HG02759 (cell line): ENCODE data around the gene PAXX.
A peak's percentile ranks its signal among the peaks of the same experiment; 100 is the strongest.

Experiments used
- ATAC-seq: cut with Tn5 transposase; IDR thresholded peaks from one replicate; pipeline ENCODE4 v1.9.1; 2021; ENCODE audit warnings: mild to moderate bottlenecking, moderate library complexity; ENCODE audit not compliant: unreplicated experiment

PAXX gene

GRCh38 chr9:137015976-137016375 lies 23.8 kb downstream of the PAXX start:
- ATAC-seq: no peak

DNA sequence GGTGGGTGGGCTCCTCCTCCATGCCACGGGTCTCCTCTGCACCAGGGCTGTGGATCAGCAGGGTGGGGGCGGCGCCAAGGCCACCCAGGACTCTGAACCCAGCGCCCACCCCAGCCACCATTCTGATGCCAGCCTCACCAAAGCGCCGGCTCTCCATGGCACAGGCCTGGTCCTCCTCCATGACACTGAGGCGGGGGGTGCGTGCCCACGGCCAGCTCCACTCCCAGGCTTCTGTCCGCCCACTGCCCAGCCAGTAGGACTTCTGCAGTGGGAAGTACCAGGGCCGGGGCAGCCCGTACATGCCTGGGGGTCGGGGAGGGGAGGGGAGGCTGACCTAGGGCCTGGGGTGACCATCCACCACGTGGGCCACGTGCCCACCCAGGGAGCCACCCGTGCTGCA lies 24.2 kb downstream of the PAXX start:
- ATAC-seq: no peak

DNA sequence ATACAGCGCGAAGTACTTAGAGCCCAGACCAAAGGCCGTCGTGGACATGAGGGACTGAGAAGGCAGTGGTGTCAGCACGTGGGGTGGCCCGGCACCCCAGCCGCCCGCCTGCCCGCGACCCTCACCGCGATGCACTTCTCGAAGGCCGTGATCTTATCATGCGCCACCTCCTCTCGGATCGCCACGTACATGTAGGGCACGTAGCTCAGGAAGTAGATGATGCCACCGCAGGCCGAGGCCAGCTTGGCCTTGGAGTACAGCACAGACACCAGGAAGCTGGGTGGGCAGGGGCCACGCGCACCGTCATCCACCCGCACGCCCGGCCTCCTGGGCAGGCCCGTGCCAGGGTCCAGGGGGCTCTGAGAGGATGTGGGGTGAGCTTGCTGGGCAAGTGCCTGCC lies 24.8 kb downstream of the PAXX start:
- no peak for ATAC-seq

DNA sequence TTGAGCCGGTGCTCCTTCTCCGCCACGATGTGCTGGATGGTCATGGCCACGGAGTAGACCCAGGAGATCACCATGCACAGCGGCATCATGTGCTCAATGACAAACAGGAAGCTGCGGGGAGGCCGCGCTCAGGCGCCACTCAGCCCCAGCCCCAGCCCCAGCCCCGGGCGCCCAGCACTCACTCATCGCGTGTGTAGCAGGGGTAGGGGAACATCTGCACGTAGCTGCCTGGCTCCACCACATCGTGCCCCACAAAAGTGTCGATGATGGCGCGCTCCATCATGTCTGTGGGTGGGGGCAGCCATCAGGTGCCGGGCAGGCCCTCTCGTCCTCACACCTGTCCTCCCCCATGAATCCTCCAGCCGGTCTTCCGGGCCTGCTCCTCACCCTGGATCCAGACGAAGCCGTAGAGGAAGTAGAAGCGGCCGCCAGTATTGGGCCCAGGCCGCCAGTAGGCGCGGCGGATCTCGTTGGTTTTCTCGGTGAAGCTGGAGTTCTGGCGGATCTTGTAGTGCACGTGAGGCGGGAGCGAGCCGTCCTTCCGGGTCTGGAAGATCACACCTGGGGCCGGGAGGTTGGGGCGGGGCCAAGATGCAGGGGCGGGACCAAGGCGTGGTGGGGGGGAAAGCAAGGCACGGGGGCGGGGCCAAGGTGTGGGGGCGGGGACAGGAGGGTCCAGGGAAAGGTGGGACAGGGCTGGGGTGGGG lies 25.7 kb downstream of the PAXX start:
- no peak for ATAC-seq

- ATAC-seq: no peak
These were observed 26.7 kb downstream of the PAXX start for GRCh38 chr9:137018761-137019559.

GRCh38 chr9:137019891-137020683 lies 27.9 kb downstream of the PAXX start:
- no peak for ATAC-seq

- no peak for ATAC-seq
These were observed 28.7 kb downstream of the PAXX start for GRCh38 chr9:137020771-137021567.

- no peak for ATAC-seq
These were observed 29.4 kb downstream of the PAXX start for GRCh38 chr9:137021568-137021978.

DNA sequence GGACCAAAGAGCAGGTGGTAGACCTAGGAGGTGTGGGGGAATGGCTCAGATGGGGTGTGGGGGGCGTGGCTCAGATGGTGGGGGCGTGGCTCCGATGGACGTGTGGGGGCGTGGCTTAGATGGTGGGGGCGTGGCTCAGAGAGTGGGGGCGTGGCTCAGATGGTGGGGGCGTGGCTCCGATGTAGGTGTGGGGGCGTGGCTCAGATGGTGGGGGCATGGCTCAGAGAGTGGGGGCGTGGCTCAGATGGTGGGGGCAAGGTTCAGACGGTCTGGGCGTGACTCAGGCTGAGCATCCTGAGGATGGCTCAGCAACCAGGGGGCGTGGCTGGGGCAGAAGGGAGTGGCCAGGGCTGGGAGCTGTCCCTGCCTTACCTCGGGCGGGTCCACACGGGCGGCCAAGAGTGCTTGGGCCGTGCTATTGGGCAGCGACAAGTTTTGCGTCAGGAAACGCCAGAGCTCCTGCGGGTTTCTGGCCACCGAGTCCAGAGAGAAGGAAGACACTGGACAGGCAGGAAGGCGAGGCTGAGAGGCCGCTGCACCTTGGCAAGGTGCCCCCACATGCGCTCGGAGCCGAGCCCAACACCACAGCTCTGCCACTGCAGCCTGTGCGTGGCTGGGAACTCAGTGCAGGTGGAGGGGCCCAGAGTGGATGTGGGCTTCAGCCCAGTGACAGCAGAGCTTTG lies 29.9 kb downstream of the PAXX start:
- ATAC-seq: no peak

GRCh38 chr9:137022662-137023008 lies 30.4 kb downstream of the PAXX start:
- ATAC-seq: no peak

- ATAC-seq: no peak
These were observed 30.9 kb downstream of the PAXX start for GRCh38 chr9:137023157-137023556.

- no peak for ATAC-seq
These were observed 31.4 kb downstream of the PAXX start for GRCh38 chr9:137023583-137023991.

DNA sequence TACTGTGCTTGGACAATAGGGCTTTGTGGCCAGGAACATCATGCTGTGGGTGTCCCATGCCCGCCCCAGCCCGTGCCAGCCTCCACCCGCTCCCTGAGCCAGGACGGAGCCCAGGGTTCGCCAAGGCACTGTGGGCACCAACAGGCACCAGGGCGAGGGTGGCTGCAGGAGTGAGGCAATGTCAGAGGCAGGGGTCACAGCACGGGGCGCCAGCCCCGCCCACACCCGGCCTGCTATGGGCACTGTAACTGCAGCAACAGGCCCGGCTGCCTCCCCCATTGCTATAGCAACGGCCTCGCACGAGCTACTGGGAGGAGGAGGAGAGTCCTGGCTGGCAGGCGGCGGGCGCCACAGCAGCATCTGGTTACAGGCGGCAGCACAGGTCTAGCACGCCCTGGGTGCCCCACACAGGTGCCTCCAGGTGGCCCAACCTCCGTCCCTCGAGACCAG lies 33.3 kb downstream of the PAXX start:
- ATAC-seq: no peak

- no peak for ATAC-seq
These were observed 34.2 kb downstream of the PAXX start for GRCh38 chr9:137026384-137026783.

DNA sequence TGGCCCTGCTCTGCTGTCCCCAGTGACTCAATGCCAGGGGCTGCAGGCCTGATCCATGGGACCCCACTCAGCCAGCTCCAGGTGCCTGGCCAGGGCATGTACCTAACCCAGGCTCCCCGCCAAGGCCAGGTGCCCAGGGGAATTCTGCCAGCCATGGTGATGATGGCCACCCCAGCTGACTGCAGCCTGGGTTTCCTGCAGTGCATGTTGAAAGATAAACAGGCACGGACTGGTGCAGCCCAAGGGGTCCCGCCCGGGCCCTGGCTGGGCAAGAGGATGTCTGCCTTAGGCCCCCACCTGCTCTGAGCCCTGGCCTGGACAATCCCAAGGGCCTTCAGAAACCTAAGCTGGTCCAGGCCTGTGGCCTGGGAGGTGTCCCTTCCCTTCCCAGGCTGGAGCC lies 34.6 kb downstream of the PAXX start:
- ATAC-seq: no peak

GRCh38 chr9:137027369-137028262 lies 35.4 kb downstream of the PAXX start, which contains the start of gene ABCA2:
ABCA2 (minus strand) TSS chr9:137028237; CDS start chr9:137028140, 97 bp downstream.
- peak; percentile 18 for ATAC-seq

DNA sequence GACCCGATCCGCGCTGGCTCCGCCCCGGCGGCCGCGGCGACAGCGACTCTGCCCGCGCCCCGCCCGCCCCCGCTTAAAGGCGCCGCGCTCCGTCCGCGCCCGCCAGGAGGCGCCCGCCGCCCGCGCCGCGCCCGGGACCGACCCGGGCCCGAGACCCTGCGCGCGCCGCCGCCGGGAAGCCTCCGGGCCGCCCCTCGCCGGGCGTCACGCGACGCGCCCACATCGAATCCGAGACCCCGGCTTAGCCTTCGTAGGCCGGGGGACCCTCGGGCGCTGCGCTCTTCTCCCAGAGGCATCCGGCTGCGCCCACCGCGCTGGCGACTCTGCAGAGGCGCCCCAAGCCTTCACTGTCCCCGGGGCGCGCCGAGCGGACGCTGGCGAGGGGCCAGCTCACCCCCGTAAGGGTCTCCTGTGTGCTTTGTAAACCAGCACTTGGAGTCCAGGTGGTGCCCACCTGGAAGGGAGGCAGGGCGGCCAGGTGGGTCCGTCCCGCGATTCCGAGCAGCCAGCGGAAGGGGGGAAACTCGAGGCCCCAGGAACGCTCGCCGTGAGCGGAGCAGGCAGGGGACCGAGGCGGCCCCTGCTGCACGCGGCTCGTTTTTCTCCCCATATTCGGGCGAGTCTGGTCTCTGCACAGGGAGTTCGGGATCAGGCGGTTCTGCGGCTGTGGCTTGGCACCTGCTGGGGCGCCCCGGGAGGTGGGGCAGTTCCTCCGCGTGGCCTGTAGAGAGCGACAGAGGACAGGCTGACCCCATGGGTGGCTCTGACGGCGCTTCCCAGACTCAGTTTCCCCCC lies 36.2 kb downstream of the PAXX start:
- ATAC-seq: peak; percentile 58
